ELR (cell line): ENCODE data around the gene EVA1B.
A peak's percentile ranks its signal among the peaks of the same experiment; 100 is the strongest.

ENCODE experiments used
- DNase-seq: peaks from one replicate; pipeline ENCODE4 v3.0.0-alpha.2; 2015; ENCODE audit warnings: low read depth

The EVA1B gene

GRCh38 chr1:36320291-36320761 lies 3.1 kb downstream of the EVA1B start:
- no peak for DNase-seq

- no peak for DNase-seq
Observed at GRCh38 chr1:36309397-36309796, 14.0 kb downstream of the EVA1B start.

- DNase-seq: no peak
Observed at GRCh38 chr1:36307601-36308330, 15.7 kb downstream of the EVA1B start.

GRCh38 chr1:36306902-36307456 lies 16.5 kb downstream of the EVA1B start:
- peak; percentile 97 for DNase-seq

GRCh38 chr1:36306210-36306901 lies 17.1 kb downstream of the EVA1B start, which contains the start of gene SH3D21:
SH3D21 (plus strand) TSS chr1:36306368; CDS start chr1:36306421, 53 bp downstream.
- peak; percentile 54 for DNase-seq

- DNase-seq: peak; percentile 17
Observed at GRCh38 chr1:36305915-36306209, 17.6 kb downstream of the EVA1B start.

- DNase-seq: no peak
Observed at GRCh38 chr1:36304970-36305914, 18.2 kb downstream of the EVA1B start.

GRCh38 chr1:36304521-36304920 lies 18.9 kb downstream of the EVA1B start:
- DNase-seq: no peak

GRCh38 chr1:36303650-36304360 lies 19.6 kb downstream of the EVA1B start:
- DNase-seq: no peak

GRCh38 chr1:36303244-36303643 lies 20.2 kb downstream of the EVA1B start:
- DNase-seq: no peak

GRCh38 chr1:36301220-36301619 lies 22.2 kb downstream of the EVA1B start:
- DNase-seq: no peak

GRCh38 chr1:36300526-36300925 lies 22.9 kb downstream of the EVA1B start:
- peak; percentile 72 for DNase-seq

GRCh38 chr1:36298640-36299039 lies 24.8 kb downstream of the EVA1B start:
- DNase-seq: no peak

GRCh38 chr1:36297062-36297461 lies 26.4 kb downstream of the EVA1B start:
- DNase-seq: no peak

GRCh38 chr1:36295390-36295789 lies 28.1 kb downstream of the EVA1B start:
- no peak for DNase-seq

- DNase-seq: no peak
Observed at GRCh38 chr1:36287595-36287994, 35.9 kb downstream of the EVA1B start.

- DNase-seq: no peak
Observed at GRCh38 chr1:36286802-36287201, 36.6 kb downstream of the EVA1B start.

- DNase-seq: peak; percentile 89
Observed at GRCh38 chr1:36285443-36286101, 37.9 kb downstream of the EVA1B start.

- DNase-seq: no peak
Observed at GRCh38 chr1:36284517-36284916, 38.9 kb downstream of the EVA1B start.

GRCh38 chr1:36284061-36284460 lies 39.4 kb downstream of the EVA1B start:
- DNase-seq: no peak

- DNase-seq: no peak
Observed at GRCh38 chr1:36279789-36280296, 43.6 kb downstream of the EVA1B start.
